H9 (cell line): ENCODE measurements around the gene RNU4-1. TPM values are rescaled to one million over a fixed set of nuclear protein-coding genes. Genes with fewer than 3 reads are reported as not detected.

ENCODE experiments used
- DNase-seq: peaks from one replicate; pipeline ENCODE4 v3.0.0-alpha.2; 2017
- H2AFZ ChIP-seq: one replicate; pipeline ENCODE4 v1.6.1; 2013; ENCODE audit warnings: mild to moderate bottlenecking, low read length, control low read depth, moderate library complexity
- H2AK5ac ChIP-seq: 2 replicates; pipeline ENCODE4 v1.6.1; 2013; ENCODE audit warnings: low read length, control low read depth, mixed read lengths; ENCODE audit not compliant: insufficient read length
- H2BK120ac ChIP-seq: one replicate; pipeline ENCODE4 v1.6.1; 2013; ENCODE audit warnings: low read depth, mild to moderate bottlenecking, low read length, control low read depth, inconsistent platforms; ENCODE audit not compliant: poor library complexity, severe bottlenecking
- H2BK12ac ChIP-seq: 2 replicates; pipeline ENCODE4 v1.6.1; 2013; ENCODE audit warnings: low read length, control low read depth, mixed read lengths, low read depth; ENCODE audit not compliant: insufficient read length
- H2BK15ac ChIP-seq: 2 replicates; pipeline ENCODE4 v1.6.1; 2013; ENCODE audit warnings: low read depth, low read length, control low read depth
- H2BK20ac ChIP-seq: one replicate; pipeline ENCODE4 v1.6.1; 2013; ENCODE audit warnings: low read depth, mild to moderate bottlenecking, low read length, control low read depth, inconsistent platforms; ENCODE audit not compliant: poor library complexity, severe bottlenecking
- H2BK5ac ChIP-seq: 2 replicates; pipeline ENCODE4 v1.6.1; 2013; ENCODE audit warnings: low read length, control low read depth, mixed read lengths; ENCODE audit not compliant: insufficient read length
- H3K14ac ChIP-seq: 2 replicates; pipeline ENCODE4 v1.6.1; 2013; ENCODE audit warnings: low read length, control low read depth; ENCODE audit not compliant: insufficient read depth
- H3K18ac ChIP-seq: 2 replicates; pipeline ENCODE4 v1.6.1; 2013; ENCODE audit warnings: low read depth, mild to moderate bottlenecking, mixed read lengths, low read length, control low read depth; ENCODE audit not compliant: insufficient read length
- H3K23ac ChIP-seq: 2 replicates; pipeline ENCODE4 v1.6.1; 2013; ENCODE audit warnings: low read length, control low read depth, mixed read lengths, low read depth; ENCODE audit not compliant: insufficient read length
- H3K23me2 ChIP-seq: 2 replicates; pipeline ENCODE4 v1.6.1; 2013; ENCODE audit warnings: low read depth, mild to moderate bottlenecking, mixed read lengths, low read length, control low read depth; ENCODE audit not compliant: insufficient read length, poor library complexity, severe bottlenecking
- H3K27ac ChIP-seq: 2 replicates; pipeline ENCODE4 v1.5.1; 2013; ENCODE audit warnings: low read length, control low read depth, mixed read lengths, low read depth; ENCODE audit not compliant: insufficient read length
- H3K27me3 ChIP-seq: 2 replicates; pipeline ENCODE4 v1.6.1; 2013; ENCODE audit warnings: low read length, control low read depth, inconsistent platforms; ENCODE audit not compliant: insufficient read depth
- H3K4ac ChIP-seq: 2 replicates; pipeline ENCODE4 v1.6.1; 2013; ENCODE audit warnings: low read depth, mild to moderate bottlenecking, control low read depth, inconsistent platforms, low read length, moderate library complexity
- H3K4me1 ChIP-seq: 2 replicates; pipeline ENCODE4 v1.6.1; 2013; ENCODE audit warnings: low read length, control low read depth, inconsistent platforms; ENCODE audit not compliant: insufficient read depth
- H3K4me2 ChIP-seq: 2 replicates; pipeline ENCODE4 v1.6.1; 2013; ENCODE audit warnings: low read length, control low read depth, mixed read lengths; ENCODE audit not compliant: insufficient read length, insufficient read depth
- H3K56ac ChIP-seq: 2 replicates; pipeline ENCODE4 v1.6.1; 2013; ENCODE audit warnings: low read depth, mild to moderate bottlenecking, mixed read lengths, low read length, control low read depth; ENCODE audit not compliant: insufficient read length
- H3K79me1 ChIP-seq: 2 replicates; pipeline ENCODE4 v1.6.1; 2013; ENCODE audit warnings: low read depth, mild to moderate bottlenecking, moderate library complexity, low read length, control low read depth, inconsistent platforms; ENCODE audit not compliant: insufficient read depth, poor library complexity, severe bottlenecking
- H3K79me2 ChIP-seq: 2 replicates; pipeline ENCODE4 v1.6.1; 2013; ENCODE audit warnings: low read length, control low read depth, inconsistent platforms; ENCODE audit not compliant: insufficient read depth
- H3K9ac ChIP-seq: 2 replicates; pipeline ENCODE4 v1.6.1; 2013; ENCODE audit warnings: low read length, control low read depth, mixed read lengths; ENCODE audit not compliant: insufficient read length; ENCODE audit errors: extremely low read depth
- H3K9me3 ChIP-seq: one replicate; pipeline ENCODE4 v1.6.1; 2013; ENCODE audit warnings: low read depth, low read length, inconsistent platforms; ENCODE audit not compliant: control insufficient read depth
- H3T11ph ChIP-seq: one replicate; pipeline ENCODE4 v1.6.1; 2013; ENCODE audit warnings: mild to moderate bottlenecking, low read length, control low read depth, inconsistent platforms
- H4K20me1 ChIP-seq: one replicate; pipeline ENCODE4 v1.6.1; 2013; ENCODE audit not compliant: control insufficient read depth, insufficient read length, insufficient read depth
- H4K5ac ChIP-seq: 2 replicates; pipeline ENCODE4 v1.6.1; 2013; ENCODE audit warnings: low read depth, mild to moderate bottlenecking, mixed read lengths, low read length, control low read depth; ENCODE audit not compliant: insufficient read length
- H4K8ac ChIP-seq: replicated peaks from 2 replicates; pipeline ENCODE4 v1.6.1; 2013; ENCODE audit warnings: low read length, control low read depth, mixed read lengths, low read depth; ENCODE audit not compliant: insufficient read length
- H4K91ac ChIP-seq: 2 replicates; pipeline ENCODE4 v1.6.1; 2013; ENCODE audit warnings: low read depth, mild to moderate bottlenecking, moderate library complexity, mixed read lengths, low read length, control low read depth; ENCODE audit not compliant: insufficient read length
- H3K27ac Mint-ChIP-seq, 3 experiments: 2 replicates in 2 of 3; 3 replicates in 1 of 3; pipeline ENCODE4 v1.8.0; 2020 to 2021; ENCODE audit warnings: mixed read lengths in 3 of 3, mild to moderate bottlenecking in 1 of 3, moderate library complexity in 1 of 3
- H3K27me3 Mint-ChIP-seq: 2 replicates; pipeline ENCODE4 v1.8.0; 2021; ENCODE audit warnings: low read depth, mild to moderate bottlenecking, moderate library complexity, mixed read lengths
- H3K36me3 Mint-ChIP-seq, 3 experiments: 2 replicates in 2 of 3; 3 replicates in 1 of 3; pipeline ENCODE4 v1.8.0; 2020 to 2021; ENCODE audit warnings: low read depth in 3 of 3, mixed read lengths in 3 of 3; ENCODE audit not compliant: insufficient read depth in 1 of 3
- H3K4me1 Mint-ChIP-seq, 2 experiments: 2 replicates each; pipeline ENCODE4 v1.8.0; 2020; ENCODE audit warnings: mixed read lengths in 2 of 2
- H3K4me3 Mint-ChIP-seq, 2 experiments: 2 replicates in 1 of 2; 3 replicates in 1 of 2; pipeline ENCODE4 v1.8.0; 2020 to 2021; ENCODE audit warnings: mild to moderate bottlenecking in 2 of 2, mixed read lengths in 2 of 2, moderate library complexity in 1 of 2
- H3K9me3 Mint-ChIP-seq, 2 experiments: 2 replicates in 1 of 2; 3 replicates in 1 of 2; pipeline ENCODE4 v1.8.0; 2020; ENCODE audit warnings: mild to moderate bottlenecking in 2 of 2, mixed read lengths in 2 of 2, moderate library complexity in 1 of 2
- WGBS: extraction: QIAGEN DNeasy Blood & Tissue Kit; methylation state at CpG from one replicate; pipeline ENCODE4 v1.1.7; 2013; ENCODE audit warnings: missing lambda C conversion rate, low lambda C conversion rate, mixed read lengths; ENCODE audit not compliant: insufficient read length; ENCODE audit errors: extremely low coverage; 5-methylcytosine and 5-hydroxymethylcytosine counted together
- total RNA-seq: library from RNA; stranded (reverse); gene quantifications from 2 replicates; pipeline ENCODE4 v1.2.1, GENCODE V29; 2021
- TF ChIP-seq, protein P1 (sequence below): fragments of 200-600 bp; sonication (generic); conservative IDR thresholded peaks from 3 replicates; pipeline ENCODE4 v1.8.0; 2021; ENCODE audit warnings: antibody characterized with exemption, mild to moderate bottlenecking

Gene RNU4-1
- total RNA-seq, 1 experiment from 2014 or later: 3,262 TPM

DNA sequence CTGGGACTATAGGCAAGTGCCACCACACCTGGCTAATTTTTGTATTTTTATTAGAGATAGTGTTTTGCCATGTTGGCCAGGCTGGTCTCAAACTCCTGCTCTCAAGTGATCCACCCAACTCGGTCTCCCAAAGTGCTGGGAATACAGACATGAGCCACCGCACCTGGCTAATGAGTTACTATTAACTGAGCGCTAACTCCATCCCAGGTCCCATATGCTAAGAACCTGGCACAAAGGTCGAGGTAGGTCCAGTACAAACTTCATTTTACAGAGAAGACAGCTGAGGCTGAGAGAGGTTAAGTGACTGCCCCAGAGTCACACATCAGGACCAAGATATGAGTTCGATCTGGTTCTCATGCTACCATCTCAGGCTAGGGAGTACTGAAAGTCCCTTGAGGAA lies 39.0 kb upstream of the RNU4-1 start:
- no peaks in the 10 kb centered on the region for H3K79me2 ChIP-seq
- H3K27ac Mint-ChIP-seq: no peak overlapping the region
- no peak overlapping the region for H3K23ac ChIP-seq
- H3K4me1 ChIP-seq: no peaks in the 10 kb centered on the region
- no peak overlapping the region for H2BK15ac ChIP-seq
- no peak overlapping the region for H3T11ph ChIP-seq
- no peak overlapping the region for H2BK20ac ChIP-seq
- no peak overlapping the region for H4K91ac ChIP-seq
- no peak overlapping the region for H3K9ac ChIP-seq
- H3K4me3 Mint-ChIP-seq: no peak overlapping the region
- H3K27me3 ChIP-seq: no peaks in the 10 kb centered on the region
- H3K23me2 ChIP-seq: no peaks in the 10 kb centered on the region
- H3K79me1 ChIP-seq: no peaks in the 10 kb centered on the region
- H2BK12ac ChIP-seq: no peak overlapping the region
- no peaks in the 10 kb centered on the region for H4K20me1 ChIP-seq
- no peak overlapping the region for H4K5ac ChIP-seq
- peaks cover 4% of the 10 kb centered on the region for H3K9me3 ChIP-seq
- peaks cover 13% of the 10 kb centered on the region in 2 experiments for H3K9me3 Mint-ChIP-seq
- no CpG with 5 or more reads among the region's 5 CpGs for WGBS
- no peak overlapping the region for H3K4ac ChIP-seq
- H3K4me2 ChIP-seq: no peak overlapping the region
- peaks cover 10% of the 10 kb centered on the region for H3K27me3 Mint-ChIP-seq
- H3K56ac ChIP-seq: no peak overlapping the region
- TF ChIP-seq, protein P1, sequence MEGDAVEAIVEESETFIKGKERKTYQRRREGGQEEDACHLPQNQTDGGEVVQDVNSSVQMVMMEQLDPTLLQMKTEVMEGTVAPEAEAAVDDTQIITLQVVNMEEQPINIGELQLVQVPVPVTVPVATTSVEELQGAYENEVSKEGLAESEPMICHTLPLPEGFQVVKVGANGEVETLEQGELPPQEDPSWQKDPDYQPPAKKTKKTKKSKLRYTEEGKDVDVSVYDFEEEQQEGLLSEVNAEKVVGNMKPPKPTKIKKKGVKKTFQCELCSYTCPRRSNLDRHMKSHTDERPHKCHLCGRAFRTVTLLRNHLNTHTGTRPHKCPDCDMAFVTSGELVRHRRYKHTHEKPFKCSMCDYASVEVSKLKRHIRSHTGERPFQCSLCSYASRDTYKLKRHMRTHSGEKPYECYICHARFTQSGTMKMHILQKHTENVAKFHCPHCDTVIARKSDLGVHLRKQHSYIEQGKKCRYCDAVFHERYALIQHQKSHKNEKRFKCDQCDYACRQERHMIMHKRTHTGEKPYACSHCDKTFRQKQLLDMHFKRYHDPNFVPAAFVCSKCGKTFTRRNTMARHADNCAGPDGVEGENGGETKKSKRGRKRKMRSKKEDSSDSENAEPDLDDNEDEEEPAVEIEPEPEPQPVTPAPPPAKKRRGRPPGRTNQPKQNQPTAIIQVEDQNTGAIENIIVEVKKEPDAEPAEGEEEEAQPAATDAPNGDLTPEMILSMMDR: no peak
- DNase-seq: no peak
- no peak overlapping the region for H3K14ac ChIP-seq
- peaks cover 0 to 11% (median 5%) of the 10 kb centered on the region in 3 experiments; a peak in 5 of 7 replicates for H3K36me3 Mint-ChIP-seq
- no peak overlapping the region for H2BK5ac ChIP-seq
- no peak overlapping the region for H2AK5ac ChIP-seq
- no peak overlapping the region for H2AFZ ChIP-seq
- H2BK120ac ChIP-seq: no peak overlapping the region
- H3K4me1 Mint-ChIP-seq: no peaks in the 10 kb centered on the region
- H3K27ac ChIP-seq: no peak overlapping the region
- H4K8ac ChIP-seq: no peak overlapping the region
- H3K18ac ChIP-seq: no peak overlapping the region
